Ramos (cell line): Measurements from ENCODE around the gene EHD4.

Experiments
- in situ Hi-C: fragments of 300-500 bp; cut with MboI; formaldehyde crosslinking; loops from one replicate; pipeline ENCODE4 v1.14.3; 2022; ENCODE audit warnings: low sequenced_read_pairs; ENCODE audit not compliant: unreplicated experiment

Gene EHD4

DNA sequence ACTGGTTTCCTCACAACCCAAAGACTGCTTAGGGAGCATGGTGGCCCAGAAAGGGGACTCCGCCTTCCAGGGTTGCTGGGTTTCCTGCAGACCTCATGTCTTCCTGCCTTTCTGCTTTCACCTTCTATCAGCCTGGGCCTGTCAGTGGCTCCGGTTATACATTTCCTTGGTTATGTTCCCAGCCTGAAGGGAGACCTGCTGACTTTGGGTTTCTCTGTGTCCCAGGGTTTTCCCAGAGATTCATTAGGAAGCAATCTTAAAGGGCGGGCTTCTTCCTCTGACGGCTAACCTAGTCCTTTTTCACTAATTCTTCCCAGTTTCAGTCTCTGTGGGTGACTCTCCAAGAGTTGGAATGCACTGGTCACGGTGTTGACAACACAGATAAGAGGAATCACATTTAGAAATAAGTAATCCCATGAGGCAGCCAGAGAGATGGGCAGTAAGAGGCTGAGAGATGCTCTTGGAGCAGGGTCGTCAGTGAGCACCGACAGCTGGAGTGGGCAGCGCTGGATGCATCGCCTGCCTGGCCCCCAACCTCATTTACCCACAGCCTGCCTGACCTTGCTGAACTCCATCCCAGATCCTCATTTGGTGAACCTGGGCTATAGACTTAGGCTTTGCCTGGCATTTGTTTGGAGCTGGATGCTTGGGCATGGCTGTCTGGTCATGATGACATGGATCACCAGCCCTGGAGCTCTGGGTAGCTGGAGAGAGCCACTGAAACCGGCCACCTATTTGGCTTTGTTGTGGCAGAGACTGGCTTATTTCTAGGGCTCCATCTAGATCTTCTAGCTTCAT lies 10.0 kb upstream of the EHD4 start:
- in situ Hi-C loops: no loop called here

DNA sequence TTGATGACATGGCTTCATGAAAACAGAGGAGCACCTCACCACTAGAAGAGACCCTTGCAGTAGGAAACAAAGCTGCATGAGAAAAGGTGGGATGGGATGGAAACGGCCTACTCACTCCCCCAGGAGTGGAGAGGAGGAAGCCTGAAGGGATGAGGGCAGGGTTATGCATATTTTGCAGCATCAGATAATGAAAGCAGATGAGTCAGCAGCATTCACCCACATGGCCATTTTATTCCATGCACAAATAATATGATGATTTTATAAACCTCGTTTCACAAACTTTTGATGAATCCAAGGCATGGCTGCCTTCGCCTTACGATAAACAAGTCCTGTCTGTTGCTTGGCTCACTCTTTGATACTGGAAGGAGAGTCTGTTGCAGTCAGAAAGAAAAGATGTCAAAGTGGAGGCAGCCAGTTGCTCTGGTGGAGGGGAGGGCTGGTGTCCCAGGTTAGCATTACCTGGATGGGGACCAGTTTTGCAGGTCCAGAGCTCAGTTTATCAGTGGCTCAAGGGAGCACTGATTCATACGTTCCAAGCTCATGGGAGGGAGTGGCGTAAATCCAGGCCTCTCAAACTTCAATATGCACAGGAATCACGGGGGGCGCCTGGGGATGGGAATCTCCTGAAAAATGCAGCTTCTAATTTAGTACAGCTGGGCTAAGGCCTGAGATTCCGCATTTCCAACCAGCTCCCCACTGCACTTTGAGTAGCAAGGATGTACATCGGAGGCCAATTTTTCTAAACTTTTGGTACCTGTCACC lies 9.2 kb upstream of the EHD4 start:
- in situ Hi-C loops: no loop called here

- in situ Hi-C loops: no loop called here
Observed at GRCh38 chr15:41980654-41981323, 8.4 kb upstream of the EHD4 start.

GRCh38 chr15:41979493-41980266 lies 7.3 kb upstream of the EHD4 start:
- in situ Hi-C loops: no loop called here

DNA sequence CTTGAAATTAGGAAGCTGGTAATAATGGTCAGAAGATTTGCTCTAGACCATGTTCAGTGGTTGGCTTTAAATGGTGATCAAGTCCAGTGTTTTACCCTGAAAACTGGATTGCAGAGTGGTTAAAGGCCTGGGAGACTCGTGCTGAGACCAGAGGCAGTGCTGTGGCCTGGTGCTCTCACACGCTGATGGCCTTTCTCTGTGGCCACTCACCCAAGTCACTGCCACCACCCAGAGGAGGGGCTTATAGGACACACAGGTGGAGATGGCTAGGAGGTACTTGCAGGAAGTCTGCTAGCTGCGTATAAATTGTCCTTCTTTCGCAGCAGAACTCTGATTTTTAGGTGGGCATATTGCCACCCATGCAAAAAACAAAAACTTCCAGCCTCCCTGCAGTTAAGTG lies 6.2 kb upstream of the EHD4 start:
- in situ Hi-C loops: no loop called here

DNA sequence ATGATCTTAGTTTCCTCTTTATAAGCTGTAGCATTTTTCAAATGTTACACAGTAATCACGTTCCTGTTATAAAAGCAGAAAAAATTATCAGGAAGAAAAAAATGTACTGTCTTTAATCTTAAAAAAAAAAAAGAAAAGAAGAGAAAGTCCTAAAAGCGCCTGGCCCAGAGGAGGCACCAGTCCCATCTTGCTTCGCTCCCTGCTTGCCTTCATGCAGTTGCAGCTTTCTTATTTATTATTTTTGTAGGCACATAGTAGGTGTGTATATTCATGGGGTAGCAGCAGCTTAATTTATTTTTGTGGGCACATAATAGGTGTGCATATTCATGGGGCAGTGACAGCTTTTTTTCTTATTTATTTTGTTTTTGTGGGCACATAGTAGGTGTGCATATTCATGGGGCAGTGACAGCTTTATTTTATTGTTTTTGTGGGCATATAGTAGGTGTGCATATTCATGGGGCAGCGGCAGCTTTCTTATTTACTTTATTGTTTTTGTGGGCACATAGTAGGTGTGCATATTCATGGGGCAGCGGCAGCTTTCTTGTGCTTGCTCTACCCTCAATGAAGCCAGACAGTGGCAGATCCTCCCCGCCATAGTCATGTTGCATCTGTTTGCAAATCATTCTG lies 5.5 kb upstream of the EHD4 start:
- in situ Hi-C loops: no loop called here

- in situ Hi-C loops: no loop called here
Observed at GRCh38 chr15:41975669-41976068, 3.3 kb upstream of the EHD4 start.

DNA sequence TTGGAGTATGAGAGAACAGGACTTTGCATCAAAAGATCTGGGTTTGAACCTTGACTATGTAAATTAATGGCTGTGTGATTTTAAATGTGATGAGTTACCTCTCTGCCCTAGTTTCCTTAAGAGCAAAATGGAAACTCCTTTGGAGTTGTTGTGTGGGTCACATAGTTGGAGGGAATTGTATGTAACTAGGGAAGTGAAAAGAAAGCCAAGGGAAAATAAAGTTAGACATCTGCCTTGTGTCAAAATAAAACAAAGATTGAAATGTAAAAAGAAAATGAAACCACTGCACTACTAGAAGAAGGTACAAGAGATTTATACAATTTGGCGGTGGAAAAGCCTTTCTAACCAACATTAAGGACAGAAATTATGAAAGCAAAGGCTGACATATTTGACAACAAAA lies 1.7 kb upstream of the EHD4 start:
- in situ Hi-C loops: no loop called here

- in situ Hi-C loops: no loop called here
Observed at GRCh38 chr15:41971895-41972252, 483 bp downstream of the EHD4 start.

- in situ Hi-C loops: no loop called here
Observed at GRCh38 chr15:41971089-41971894, 1.1 kb downstream of the EHD4 start.

DNA sequence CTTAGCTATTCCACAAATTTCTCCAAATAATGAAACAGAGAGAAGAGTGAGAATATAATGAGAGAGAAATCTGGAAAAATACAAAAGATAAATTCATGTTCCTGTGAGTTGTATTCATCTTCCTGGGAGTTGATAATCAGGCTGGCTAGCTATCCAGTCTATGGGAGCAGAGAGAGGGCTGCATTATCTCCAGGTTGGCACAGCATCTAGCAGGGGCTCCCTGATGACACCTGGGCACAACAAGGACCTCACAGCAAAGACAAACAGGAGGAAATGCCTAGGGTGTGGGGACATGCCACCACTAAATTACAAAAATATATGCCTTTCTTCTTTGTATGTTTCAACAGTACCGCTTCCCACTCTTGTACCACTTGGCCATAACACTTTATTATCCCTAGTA lies 1.9 kb downstream of the EHD4 start:
- in situ Hi-C loops: no loop called here

GRCh38 chr15:41969851-41970431 lies 2.4 kb downstream of the EHD4 start:
- in situ Hi-C loops: no loop called here

- in situ Hi-C loops: no loop called here
Observed at GRCh38 chr15:41968701-41969100, 3.7 kb downstream of the EHD4 start.

GRCh38 chr15:41967506-41968206 lies 4.7 kb downstream of the EHD4 start:
- in situ Hi-C loops: no loop called here

DNA sequence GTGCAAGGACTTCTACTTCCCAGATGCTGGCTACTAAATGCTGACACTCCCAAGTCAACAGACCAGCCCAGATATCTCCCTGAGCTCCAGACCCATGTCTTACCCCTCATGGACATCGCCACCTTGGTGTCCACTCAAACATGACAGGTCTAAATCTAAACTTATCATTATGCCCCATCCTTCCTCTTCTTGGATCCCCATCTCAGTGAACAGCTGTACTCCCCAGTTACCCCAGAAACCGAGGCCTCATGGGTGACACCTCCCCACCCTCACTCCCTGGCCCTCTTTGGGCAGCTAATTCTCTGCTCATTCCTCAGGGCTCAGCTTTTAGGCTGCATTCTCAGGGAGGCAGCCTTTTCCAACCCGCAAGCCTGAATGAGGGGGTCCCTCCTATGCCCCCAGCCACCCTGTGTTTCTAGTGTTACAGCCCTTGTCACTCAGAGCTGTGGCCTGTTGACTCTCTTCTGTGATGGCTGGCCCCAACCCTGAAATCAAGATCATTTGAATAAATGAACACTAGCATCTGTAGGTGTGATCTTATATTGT lies 5.4 kb downstream of the EHD4 start:
- in situ Hi-C loops: no loop called here

DNA sequence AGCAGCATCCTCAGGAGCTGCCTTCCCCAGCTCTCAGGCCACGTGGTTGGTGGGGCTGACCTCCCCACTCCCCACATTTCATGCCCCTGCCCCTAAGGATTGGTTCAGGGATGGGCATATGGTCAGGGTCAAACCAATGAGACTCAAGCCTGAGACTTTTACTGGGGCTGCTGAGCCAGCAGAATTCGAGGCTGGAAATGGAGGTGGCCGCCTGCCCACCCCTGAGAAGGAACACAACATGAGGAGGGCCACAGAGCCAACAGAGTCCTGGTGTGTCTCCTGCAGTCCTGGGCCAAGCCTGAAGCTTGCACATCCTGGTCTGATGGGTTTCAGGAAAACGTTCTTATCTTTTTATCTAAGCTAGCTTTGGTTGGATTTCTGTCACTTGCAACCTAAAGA lies 5.9 kb downstream of the EHD4 start:
- in situ Hi-C loops: no loop called here

GRCh38 chr15:41965441-41966413 lies 6.6 kb downstream of the EHD4 start:
- in situ Hi-C loops: no loop called here
